Endothelial cell of umbilical vein (primary cell): ENCODE measurements around the gene DHCR7.

ENCODE experiments used
- CTCF ChIP-seq, 2 donors: IDR thresholded peaks; 1 replicate in 1 of 2; 2 replicates in 1 of 2; pipeline ENCODE4 v1.5.1; 2011; ENCODE audit warnings: low read length in 2 of 2, mild to moderate bottlenecking in 2 of 2, moderate library complexity in 2 of 2, control low read depth in 1 of 2, inconsistent platforms in 1 of 2, low read depth in 1 of 2; ENCODE audit not compliant: insufficient read depth in 1 of 2; ENCODE audit errors: extremely low read depth in 1 of 2
- POLR2AphosphoS5 ChIP-seq: IDR thresholded peaks from 2 replicates; pipeline ENCODE4 v1.6.1; 2012; ENCODE audit warnings: low read depth, mild to moderate bottlenecking, control low read depth, low read length, moderate library complexity; ENCODE audit not compliant: insufficient read depth

GRCh38 chr11:71441251-71441650, 6.9 kb downstream of the DHCR7 start:
- TF ChIP-seq CTCF (IDR thresholded peaks at IDR 0.05; ENCODE audit: extremely low read depth in 1 of 2, insufficient read depth in 1 of 2, low read depth in 1 of 2, low read length in 2 of 2) (no peak), POLR2AphosphoS5 (no peak)
